Measurements from ENCODE around the gene MPPE1. TPM values are rescaled to one million over a fixed set of nuclear protein-coding genes. Genes with fewer than 3 reads are reported as not detected.
A peak's percentile ranks its signal among the peaks of the same experiment; 100 is the strongest.

MPPE1 gene
- total RNA-seq, 1 donor from 2014 or later, result 29.4 TPM

DNA sequence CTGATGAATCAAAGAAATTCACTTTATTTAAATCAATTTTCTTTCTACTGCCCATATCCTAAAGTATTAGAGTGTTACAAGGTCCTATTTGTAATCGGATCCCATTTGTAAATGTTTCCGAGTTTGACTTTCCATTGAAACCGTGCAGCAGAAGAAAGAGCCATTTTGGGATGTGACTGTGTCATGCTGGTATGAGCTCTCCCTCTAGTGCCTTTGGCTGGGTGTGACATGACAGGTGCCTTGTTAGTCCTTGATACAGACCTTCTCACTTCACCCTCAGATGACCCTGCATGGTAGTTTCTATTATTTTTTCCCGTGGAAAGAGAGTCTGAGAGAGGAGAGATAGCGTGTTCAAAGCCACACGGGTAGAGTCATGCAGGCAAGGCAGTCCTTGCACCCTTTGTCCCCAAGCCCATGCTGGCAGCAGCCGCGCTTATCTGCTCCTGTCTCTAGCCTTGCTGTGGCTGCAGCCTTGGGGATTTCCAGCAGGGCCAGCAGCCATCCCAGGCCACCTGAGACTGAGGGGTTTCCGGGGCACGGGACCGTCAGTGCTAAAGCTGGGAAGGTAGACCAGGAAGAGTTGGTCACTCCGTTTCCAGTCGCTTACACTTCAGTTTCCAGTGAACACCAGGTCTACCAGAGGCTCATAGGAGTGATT is 35.5 kb downstream of the MPPE1 start:
- Mint-ChIP-seq H3K4me3 (ENCODE audit: unreplicated experiment) (no peak overlapping the region), H3K27me3 (ENCODE audit: low read depth, unreplicated experiment) (peaks cover 5% of the 10 kb centered on the region), H3K4me1 (ENCODE audit: low read depth, unreplicated experiment) (no peaks in the 10 kb centered on the region), H3K36me3 (ENCODE audit: low read depth, unreplicated experiment) (peaks cover 13% of the 10 kb centered on the region), H3K9me3 (ENCODE audit: unreplicated experiment) (peaks cover 8% of the 10 kb centered on the region), H3K27ac (ENCODE audit: unreplicated experiment) (no peak overlapping the region)
- Histone ChIP-seq H4K20me1 (ENCODE audit: insufficient read depth, low read length) (no peaks in the 10 kb centered on the region), H3K36me3 (ENCODE audit: insufficient read depth, low read length) (no peaks in the 10 kb centered on the region), H3K9me3 (ENCODE audit: insufficient read depth, low read depth, low read length) (no peaks in the 10 kb centered on the region), H3K4me1 (ENCODE audit: insufficient read depth, low read length) (no peaks in the 10 kb centered on the region), H2AFZ (ENCODE audit: low read depth, low read length) (no peak overlapping the region), H3K9ac (ENCODE audit: low read length) (no peak overlapping the region), H3K27ac (ENCODE audit: low read depth, low read length) (no peak overlapping the region), H3K27me3 (ENCODE audit: insufficient read depth, low read length) (no peaks in the 10 kb centered on the region), H3K4me3 (ENCODE audit: insufficient read depth, low read depth, low read length) (no peak overlapping the region), H3K79me2 (ENCODE audit: insufficient read depth, low read length) (no peaks in the 10 kb centered on the region), H3K4me2 (ENCODE audit: low read length) (no peak overlapping the region)
- no peak for DNase-seq (ENCODE audit: low read depth)
- FAIRE-seq, result peak; percentile 45
- TF ChIP-seq, protein P1, sequence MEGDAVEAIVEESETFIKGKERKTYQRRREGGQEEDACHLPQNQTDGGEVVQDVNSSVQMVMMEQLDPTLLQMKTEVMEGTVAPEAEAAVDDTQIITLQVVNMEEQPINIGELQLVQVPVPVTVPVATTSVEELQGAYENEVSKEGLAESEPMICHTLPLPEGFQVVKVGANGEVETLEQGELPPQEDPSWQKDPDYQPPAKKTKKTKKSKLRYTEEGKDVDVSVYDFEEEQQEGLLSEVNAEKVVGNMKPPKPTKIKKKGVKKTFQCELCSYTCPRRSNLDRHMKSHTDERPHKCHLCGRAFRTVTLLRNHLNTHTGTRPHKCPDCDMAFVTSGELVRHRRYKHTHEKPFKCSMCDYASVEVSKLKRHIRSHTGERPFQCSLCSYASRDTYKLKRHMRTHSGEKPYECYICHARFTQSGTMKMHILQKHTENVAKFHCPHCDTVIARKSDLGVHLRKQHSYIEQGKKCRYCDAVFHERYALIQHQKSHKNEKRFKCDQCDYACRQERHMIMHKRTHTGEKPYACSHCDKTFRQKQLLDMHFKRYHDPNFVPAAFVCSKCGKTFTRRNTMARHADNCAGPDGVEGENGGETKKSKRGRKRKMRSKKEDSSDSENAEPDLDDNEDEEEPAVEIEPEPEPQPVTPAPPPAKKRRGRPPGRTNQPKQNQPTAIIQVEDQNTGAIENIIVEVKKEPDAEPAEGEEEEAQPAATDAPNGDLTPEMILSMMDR (IDR thresholded peaks at IDR 0.05; ENCODE audit: insufficient read depth, low read depth, low read length), result peak; percentile 25
- TF ChIP-seq EZH2 (IDR thresholded peaks at IDR 0.05; ENCODE audit: insufficient read depth, low read length), result no peak

DNA sequence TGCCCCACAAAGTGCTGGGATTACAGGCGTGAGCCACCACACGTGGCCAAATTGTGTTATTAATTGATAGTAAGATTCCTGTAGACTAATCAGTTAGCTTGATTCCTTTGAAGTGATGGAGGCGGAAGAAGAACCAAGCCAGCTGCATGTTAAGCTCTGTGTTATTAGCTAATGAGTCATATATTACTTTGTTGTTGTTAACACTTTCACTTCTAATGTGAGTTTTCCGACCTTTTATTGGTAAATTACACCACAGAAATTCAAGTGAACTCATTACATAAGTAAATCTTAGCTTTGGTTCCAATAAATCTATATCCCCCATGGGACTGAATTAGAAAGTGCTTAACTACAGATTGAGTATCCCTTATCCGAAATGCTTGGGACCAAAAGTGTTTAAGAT is 36.6 kb downstream of the MPPE1 start:
- H3K27me3 ChIP-seq (ENCODE audit: insufficient read depth, low read length), result no peaks in the 10 kb centered on the region
- FAIRE-seq (no peak), DNase-seq (ENCODE audit: low read depth) (no peak)
- H3K79me2 ChIP-seq (ENCODE audit: insufficient read depth, low read length), result no peaks in the 10 kb centered on the region
- no peak overlapping the region for H3K4me3 Mint-ChIP-seq (ENCODE audit: unreplicated experiment)
- no peak overlapping the region for H3K4me2 ChIP-seq (ENCODE audit: low read length)
- H3K27ac ChIP-seq (ENCODE audit: low read depth, low read length), result no peak overlapping the region
- H3K9me3 Mint-ChIP-seq (ENCODE audit: unreplicated experiment), result peaks cover 6% of the 10 kb centered on the region
- H3K9me3 ChIP-seq (ENCODE audit: insufficient read depth, low read depth, low read length), result no peaks in the 10 kb centered on the region
- no peaks in the 10 kb centered on the region for H3K36me3 ChIP-seq (ENCODE audit: insufficient read depth, low read length)
- no peak overlapping the region for H3K4me3 ChIP-seq (ENCODE audit: insufficient read depth, low read depth, low read length)
- peaks cover 5% of the 10 kb centered on the region for H3K27me3 Mint-ChIP-seq (ENCODE audit: low read depth, unreplicated experiment)
- H2AFZ ChIP-seq (ENCODE audit: low read depth, low read length), result no peak overlapping the region
- H4K20me1 ChIP-seq (ENCODE audit: insufficient read depth, low read length), result no peaks in the 10 kb centered on the region
- no peaks in the 10 kb centered on the region for H3K4me1 Mint-ChIP-seq (ENCODE audit: low read depth, unreplicated experiment)
- H3K27ac Mint-ChIP-seq (ENCODE audit: unreplicated experiment), result no peak overlapping the region
- TF ChIP-seq EZH2 (IDR thresholded peaks at IDR 0.05; ENCODE audit: insufficient read depth, low read length), result no peak
- TF ChIP-seq, protein P1 (IDR thresholded peaks at IDR 0.05; ENCODE audit: insufficient read depth, low read depth, low read length), result no peak
- H3K36me3 Mint-ChIP-seq (ENCODE audit: low read depth, unreplicated experiment), result peaks cover 9% of the 10 kb centered on the region
- no peak overlapping the region for H3K9ac ChIP-seq (ENCODE audit: low read length)
- H3K4me1 ChIP-seq (ENCODE audit: insufficient read depth, low read length), result no peaks in the 10 kb centered on the region

DNA sequence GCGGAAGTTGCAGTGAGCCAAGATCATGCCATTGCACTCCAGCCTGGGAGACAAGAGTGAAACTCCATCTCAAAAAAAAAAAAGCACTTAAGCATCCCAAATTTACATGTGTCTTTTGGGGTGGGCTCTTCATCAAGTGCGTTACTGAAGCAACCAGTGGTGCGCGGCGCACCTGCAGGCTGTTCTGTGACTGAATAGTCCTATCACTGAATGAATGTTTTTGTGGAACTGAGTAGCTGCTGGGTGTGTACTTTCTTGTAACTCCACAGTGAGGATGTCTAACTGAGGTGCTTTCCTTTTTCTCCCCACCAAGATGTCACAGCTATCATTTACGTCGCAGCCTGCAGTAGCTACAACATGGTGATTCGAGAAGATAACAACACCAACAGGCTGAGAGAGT is 39.9 kb downstream of the MPPE1 start:
- Mint-ChIP-seq H3K27ac (ENCODE audit: unreplicated experiment) (no peak overlapping the region), H3K9me3 (ENCODE audit: unreplicated experiment) (no peaks in the 10 kb centered on the region), H3K36me3 (ENCODE audit: low read depth, unreplicated experiment) (no peaks in the 10 kb centered on the region), H3K4me3 (ENCODE audit: unreplicated experiment) (no peak overlapping the region), H3K27me3 (ENCODE audit: low read depth, unreplicated experiment) (peaks cover 6% of the 10 kb centered on the region), H3K4me1 (ENCODE audit: low read depth, unreplicated experiment) (no peaks in the 10 kb centered on the region)
- Histone ChIP-seq H4K20me1 (ENCODE audit: insufficient read depth, low read length) (no peaks in the 10 kb centered on the region), H3K36me3 (ENCODE audit: insufficient read depth, low read length) (no peaks in the 10 kb centered on the region), H3K4me3 (ENCODE audit: insufficient read depth, low read depth, low read length) (no peak overlapping the region), H3K27ac (ENCODE audit: low read depth, low read length) (no peak overlapping the region), H3K27me3 (ENCODE audit: insufficient read depth, low read length) (no peaks in the 10 kb centered on the region), H3K4me2 (ENCODE audit: low read length) (no peak overlapping the region), H3K9me3 (ENCODE audit: insufficient read depth, low read depth, low read length) (no peaks in the 10 kb centered on the region), H3K79me2 (ENCODE audit: insufficient read depth, low read length) (no peaks in the 10 kb centered on the region), H2AFZ (ENCODE audit: low read depth, low read length) (no peak overlapping the region), H3K4me1 (ENCODE audit: insufficient read depth, low read length) (no peaks in the 10 kb centered on the region), H3K9ac (ENCODE audit: low read length) (no peak overlapping the region)
- no peak for TF ChIP-seq EZH2 (IDR thresholded peaks at IDR 0.05; ENCODE audit: insufficient read depth, low read length)
- TF ChIP-seq, protein P1 (IDR thresholded peaks at IDR 0.05; ENCODE audit: insufficient read depth, low read depth, low read length), result no peak
- DNase-seq (ENCODE audit: low read depth) (no peak), FAIRE-seq (no peak)

Measured in astrocyte (in vitro differentiated cells and primary cell).